Calu3 (cell line): ENCODE data around the gene FOXF2. TPM values are rescaled to one million over a fixed set of nuclear protein-coding genes. Genes with fewer than 3 reads are reported as not detected.
"Not testable (repeated sequence)": the region's sequence is repeated elsewhere in the genome, so short reads cannot be mapped to it uniquely, and the experiment has no call there.

Experiments used
- BruUV-seq: library from RNA; stranded (reverse); fragments of 400-500 nt; replicated peaks from 2 replicates; lab custom pipeline; 2021; lab: Mats Ljungman, UMichigan
- CTCF ChIA-PET: fragments of 300-600 bp; sonication (Branson Sonifier 250); formaldehyde crosslinking; loops from one replicate; lab custom pipeline; 2022; ENCODE audit warnings: antibody characterized with exemption; lab: Charles Lee
- DNase-seq: peaks from one replicate; pipeline ENCODE4 v3.0.0; 2022
- H3K27ac Mint-ChIP-seq: one replicate; pipeline ENCODE4 v1.8.0; 2022; ENCODE audit warnings: mixed read lengths; ENCODE audit not compliant: unreplicated experiment
- H3K27me3 Mint-ChIP-seq: one replicate; pipeline ENCODE4 v1.8.0; 2022; ENCODE audit warnings: mixed read lengths; ENCODE audit not compliant: unreplicated experiment
- H3K36me3 Mint-ChIP-seq: one replicate; pipeline ENCODE4 v1.8.0; 2022; ENCODE audit warnings: mild to moderate bottlenecking, moderate library complexity, mixed read lengths; ENCODE audit not compliant: insufficient read depth, unreplicated experiment
- H3K4me1 Mint-ChIP-seq: one replicate; pipeline ENCODE4 v1.8.0; 2022; ENCODE audit warnings: mild to moderate bottlenecking, low read depth, mixed read lengths; ENCODE audit not compliant: unreplicated experiment
- H3K4me3 Mint-ChIP-seq: one replicate; pipeline ENCODE4 v1.8.0; 2022; ENCODE audit warnings: mild to moderate bottlenecking, low read depth, moderate library complexity, mixed read lengths; ENCODE audit not compliant: unreplicated experiment
- H3K9me3 Mint-ChIP-seq: one replicate; pipeline ENCODE4 v1.8.0; 2022; ENCODE audit warnings: low read depth, mixed read lengths; ENCODE audit not compliant: unreplicated experiment
- CTCF ChIP-seq: fragments of 200-600 bp; IDR thresholded peaks from one replicate; pipeline ENCODE4 v1.8.0; 2022; ENCODE audit warnings: antibody characterized with exemption; ENCODE audit not compliant: unreplicated experiment
- intact Hi-C: fragments of 100-400 bp; cut with micrococcal nuclease; formaldehyde crosslinking; loops from one replicate; pipeline ENCODE4 v1.10.0; 2022; ENCODE audit not compliant: unreplicated experiment
- total RNA-seq: library from RNA; stranded (reverse); gene quantifications from 2 replicates; pipeline ENCODE4 v1.2.3, GENCODE V29; 2022

Gene FOXF2
- total RNA-seq, 1 experiment from 2014 or later = 0.14 TPM

- no TSS peak for BruUV-seq
- peaks cover 22% of the 10 kb centered on the region for H3K27me3 Mint-ChIP-seq
- no peaks in the 10 kb centered on the region for H3K4me1 Mint-ChIP-seq
- no peaks in the 10 kb centered on the region for H3K9me3 Mint-ChIP-seq
- no peaks in the 10 kb centered on the region for H3K36me3 Mint-ChIP-seq
- CTCF ChIA-PET = no interaction called here
- intact Hi-C loops = no loop called here
- TF ChIP-seq CTCF = no peak
- no peak for DNase-seq
- H3K27ac Mint-ChIP-seq = no peak overlapping the region
- no peak overlapping the region for H3K4me3 Mint-ChIP-seq
Observed at GRCh38 chr6:1365686-1366085, 23.7 kb upstream of the FOXF2 start.

GRCh38 chr6:1367771-1368170 lies 21.6 kb upstream of the FOXF2 start:
- no TSS peak for BruUV-seq
- CTCF ChIA-PET = no interaction called here
- no peak for DNase-seq
- Mint-ChIP-seq H3K36me3 (no peaks in the 10 kb centered on the region), H3K4me3 (no peak overlapping the region), H3K4me1 (no peaks in the 10 kb centered on the region), H3K9me3 (no peaks in the 10 kb centered on the region), H3K27ac (no peak overlapping the region), H3K27me3 (peaks cover 36% of the 10 kb centered on the region)
- intact Hi-C loops = no loop called here
- no peak for TF ChIP-seq CTCF

GRCh38 chr6:1368940-1369339 lies 20.4 kb upstream of the FOXF2 start:
- H3K27me3 Mint-ChIP-seq = peaks cover 48% of the 10 kb centered on the region
- no peaks in the 10 kb centered on the region for H3K4me1 Mint-ChIP-seq
- CTCF ChIA-PET = no interaction called here
- H3K4me3 Mint-ChIP-seq = no peak overlapping the region
- BruUV-seq = no TSS peak
- no peak for TF ChIP-seq CTCF
- no peaks in the 10 kb centered on the region for H3K9me3 Mint-ChIP-seq
- no peaks in the 10 kb centered on the region for H3K36me3 Mint-ChIP-seq
- H3K27ac Mint-ChIP-seq = no peak overlapping the region
- DNase-seq = no peak
- intact Hi-C loops = no loop called here

GRCh38 chr6:1369695-1370094 lies 19.7 kb upstream of the FOXF2 start:
- H3K9me3 Mint-ChIP-seq, BruUV-seq, H3K27ac Mint-ChIP-seq, H3K36me3 Mint-ChIP-seq, H3K4me3 Mint-ChIP-seq, H3K4me1 Mint-ChIP-seq, DNase-seq, intact Hi-C loops, CTCF ChIA-PET: not testable (repeated sequence)
- H3K27me3 Mint-ChIP-seq = peaks cover 56% of the 10 kb centered on the region

GRCh38 chr6:1371933-1372332 lies 17.4 kb upstream of the FOXF2 start:
- CTCF ChIA-PET = no interaction called here
- Mint-ChIP-seq H3K27me3 (peaks cover 72% of the 10 kb centered on the region), H3K9me3 (no peaks in the 10 kb centered on the region), H3K4me3 (no peak overlapping the region), H3K36me3 (no peaks in the 10 kb centered on the region), H3K27ac (no peak overlapping the region), H3K4me1 (no peaks in the 10 kb centered on the region)
- DNase-seq = no peak
- BruUV-seq = no TSS peak
- no peak for TF ChIP-seq CTCF
- intact Hi-C loops = loop anchor here (2.0 kb wide), 1 partner anchor 53 kb away; no protein-coding TSS in a partner anchor
